GM21529 (cell line): ENCODE measurements around the gene ITSN1.

Experiments
- ATAC-seq: cut with Tn5 transposase; IDR thresholded peaks from one replicate; pipeline ENCODE4 v1.9.1; 2021; ENCODE audit not compliant: unreplicated experiment

Gene ITSN1

DNA sequence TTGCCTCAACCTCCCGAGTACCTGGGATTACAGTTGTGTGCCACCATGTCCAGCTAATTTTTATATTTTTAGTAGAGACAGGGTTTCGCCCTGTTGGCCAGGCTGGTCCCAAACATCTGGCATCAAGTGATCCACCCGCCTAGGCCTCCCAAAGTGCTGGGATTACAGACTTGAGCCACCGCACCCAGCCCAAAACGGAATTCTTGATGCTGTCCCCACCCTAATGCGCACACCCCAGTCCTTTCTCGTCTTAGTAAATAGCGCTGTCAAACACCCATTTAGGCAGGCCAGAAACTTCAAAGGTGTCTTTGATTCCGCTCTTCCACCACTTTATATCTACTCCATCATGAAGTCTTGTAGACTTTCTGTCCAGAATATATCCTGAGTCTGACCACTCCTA, 35.1 kb downstream of the ITSN1 start:
- no peak for ATAC-seq

DNA sequence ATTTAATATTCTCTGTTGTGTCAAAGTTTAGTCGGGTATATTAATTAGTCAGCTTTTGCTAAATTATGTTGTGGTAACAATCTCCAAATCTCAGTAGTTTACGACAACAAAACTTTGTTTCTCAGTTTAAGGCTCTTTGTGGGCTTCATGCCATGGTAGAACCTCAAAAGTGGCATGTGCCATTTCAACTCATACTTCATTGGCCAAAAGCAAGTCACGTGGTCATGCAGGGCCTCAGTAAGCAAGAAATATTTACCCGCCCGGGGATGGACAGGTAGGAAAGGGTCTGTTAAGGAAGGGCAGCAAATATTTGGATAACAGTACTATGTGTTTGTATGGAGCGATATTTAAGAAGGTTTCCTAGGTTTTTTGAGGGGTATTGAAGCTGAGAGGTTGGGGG, 38.6 kb downstream of the ITSN1 start:
- ATAC-seq: no peak

DNA sequence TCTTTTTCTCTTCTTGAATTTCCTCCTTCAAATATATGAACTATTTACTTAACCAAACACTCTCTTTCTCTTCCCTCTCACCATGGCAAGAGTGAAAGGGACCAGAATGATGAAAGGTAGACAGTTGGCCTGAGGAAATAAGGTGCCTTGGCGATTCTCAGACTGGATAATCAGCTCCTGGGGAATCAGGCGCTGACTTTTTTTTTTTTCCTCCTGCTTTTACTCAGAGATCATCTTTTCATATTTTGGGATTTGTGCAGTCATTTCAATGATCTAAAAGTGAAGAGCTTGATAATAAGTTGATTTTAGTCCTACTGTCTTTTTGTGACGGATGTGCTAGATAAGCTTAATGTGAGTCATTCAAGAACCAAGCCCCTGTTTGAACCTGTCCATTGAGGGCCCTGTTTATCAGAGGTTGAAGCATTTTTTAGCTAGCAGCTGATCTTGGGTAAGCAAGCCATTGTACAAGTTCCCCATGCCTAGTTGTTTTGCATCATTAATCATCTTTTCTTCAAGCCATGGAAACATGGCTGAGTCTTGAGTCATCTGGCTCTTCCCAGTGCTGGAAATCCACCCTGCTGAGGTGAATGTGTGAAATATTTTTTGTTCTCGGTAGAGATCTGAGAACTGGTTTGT, 40.8 kb downstream of the ITSN1 start:
- ATAC-seq: no peak

DNA sequence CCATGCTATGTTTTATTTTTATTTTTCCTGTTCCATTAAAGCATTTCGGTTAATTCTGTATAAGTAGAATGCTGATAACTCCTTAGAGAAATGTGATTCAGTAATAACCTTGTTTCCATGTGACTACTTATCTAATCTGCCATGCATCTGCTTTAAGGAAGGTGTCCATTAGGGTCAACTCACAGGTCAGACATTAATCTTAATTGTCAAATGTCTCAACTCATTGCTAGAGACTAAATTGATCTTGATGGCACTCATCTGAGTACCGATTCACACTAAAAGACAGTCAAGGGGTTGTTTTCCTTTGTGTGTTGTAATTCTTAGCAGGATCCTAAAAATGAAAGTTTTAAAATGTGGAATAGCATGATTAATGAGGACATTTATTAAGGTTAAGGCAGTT, 41.8 kb downstream of the ITSN1 start:
- no peak for ATAC-seq

DNA sequence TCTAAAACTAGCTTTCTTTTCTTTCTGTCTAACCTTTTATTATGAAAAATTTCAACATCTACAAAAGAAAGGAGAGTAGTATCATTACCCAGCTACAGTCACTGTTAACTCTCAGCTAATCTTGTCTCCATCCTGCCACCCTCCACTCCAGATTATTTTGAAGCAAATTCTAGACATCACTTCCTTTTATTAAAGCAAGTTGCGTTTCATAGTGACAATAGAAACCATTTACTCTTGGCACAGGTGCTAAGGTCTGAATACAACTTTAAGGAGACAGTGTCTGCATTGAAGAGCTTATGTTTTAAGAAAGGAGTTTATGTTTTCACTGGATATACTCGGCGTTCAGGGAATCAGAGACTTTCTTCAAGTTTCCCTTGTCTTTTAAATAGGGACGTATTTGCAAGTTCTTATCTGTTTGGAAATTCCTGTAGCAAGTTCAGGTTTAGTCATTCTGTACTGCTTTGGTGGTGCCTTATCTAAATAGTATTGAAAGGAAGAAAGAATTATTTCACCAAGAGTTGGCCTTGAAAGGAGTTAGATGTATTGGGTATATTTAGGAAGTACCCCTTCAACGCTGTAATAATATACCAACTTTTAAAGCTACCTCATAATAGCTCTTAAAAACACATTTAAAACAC, 42.7 kb downstream of the ITSN1 start:
- no peak for ATAC-seq

DNA sequence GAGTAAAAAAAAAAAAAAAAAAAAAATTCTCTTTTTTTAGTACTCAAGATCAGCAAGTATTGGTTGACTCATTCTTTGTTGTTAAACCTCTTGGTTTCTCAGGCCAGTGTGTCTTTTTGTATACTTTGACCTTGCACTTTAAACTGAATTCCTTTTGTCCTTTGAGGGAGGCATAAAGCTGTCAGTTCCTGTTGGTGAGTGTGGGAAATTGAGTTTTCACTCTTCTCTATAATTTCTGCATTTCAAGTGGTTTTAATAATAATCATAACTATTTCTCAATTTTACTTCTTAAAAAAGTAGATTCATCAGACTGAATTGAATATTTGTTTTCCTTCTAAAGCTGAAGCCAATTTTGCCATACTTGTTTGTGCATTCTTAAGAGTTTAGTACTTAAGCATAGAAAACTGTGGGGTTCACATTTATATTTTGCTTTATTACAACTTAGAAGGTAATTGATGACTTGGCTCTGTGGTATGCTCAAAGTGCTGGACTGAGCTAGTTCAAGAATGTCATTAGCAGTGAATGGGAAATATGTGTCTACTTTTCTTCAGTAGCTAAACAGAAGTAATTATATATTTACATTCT, 43.4 kb downstream of the ITSN1 start:
- ATAC-seq: no peak

DNA sequence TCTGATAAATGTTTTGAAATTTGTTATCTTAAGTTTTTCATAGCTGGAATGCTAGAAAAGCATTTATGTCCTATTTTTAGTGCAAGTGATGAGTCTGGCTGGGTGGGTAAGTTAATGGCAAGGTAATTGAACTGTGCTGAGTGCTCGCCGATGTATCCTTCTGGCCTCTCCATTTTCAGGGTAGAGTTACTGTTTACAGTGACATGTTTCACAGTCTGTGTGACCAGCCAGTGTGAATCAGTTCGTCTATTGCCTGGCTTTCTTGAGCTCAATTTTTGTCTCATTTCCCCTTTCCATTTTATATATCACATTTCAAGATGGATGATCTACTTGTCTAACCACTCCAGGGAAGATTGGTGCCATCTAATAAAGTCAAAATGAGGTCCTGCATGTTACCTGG, 44.1 kb downstream of the ITSN1 start:
- no peak for ATAC-seq

DNA sequence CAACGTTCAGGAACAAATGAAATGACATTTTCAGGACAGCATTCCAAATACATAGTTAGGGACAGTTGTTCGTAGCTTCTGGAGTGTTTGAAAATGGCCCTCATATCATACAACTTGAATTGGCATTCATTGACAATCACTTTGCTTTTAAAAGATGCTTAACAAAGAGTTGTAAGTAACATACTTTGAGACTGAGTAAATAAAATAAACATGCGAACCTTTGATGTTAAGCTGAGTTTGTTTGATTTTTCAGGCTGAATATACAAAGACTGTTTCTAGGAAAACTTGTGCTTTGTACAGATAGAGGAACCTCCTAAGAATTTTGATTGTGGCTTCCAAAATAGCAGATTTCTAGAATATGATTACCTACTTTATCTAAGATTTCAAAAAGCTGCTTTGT, 45.3 kb downstream of the ITSN1 start:
- ATAC-seq: no peak

DNA sequence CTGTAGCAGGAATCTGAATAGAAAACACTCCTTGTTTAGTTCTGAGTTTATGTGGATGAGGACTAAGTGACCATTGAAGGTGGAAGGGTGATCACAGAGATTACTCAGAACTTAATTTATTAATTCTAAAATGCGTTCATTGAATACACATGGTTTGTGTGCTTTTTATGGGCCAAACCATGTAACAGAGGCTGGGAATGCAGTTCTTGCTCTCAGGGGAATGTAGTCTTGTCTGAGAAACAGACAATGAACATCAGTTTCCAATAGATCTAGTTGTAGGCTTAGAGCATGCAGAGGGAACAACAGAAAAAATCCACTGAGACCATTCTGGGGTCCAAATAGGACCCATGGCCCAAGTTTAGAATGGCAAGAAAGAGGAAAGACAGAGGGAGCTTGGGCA, 46.1 kb downstream of the ITSN1 start:
- no peak for ATAC-seq

DNA sequence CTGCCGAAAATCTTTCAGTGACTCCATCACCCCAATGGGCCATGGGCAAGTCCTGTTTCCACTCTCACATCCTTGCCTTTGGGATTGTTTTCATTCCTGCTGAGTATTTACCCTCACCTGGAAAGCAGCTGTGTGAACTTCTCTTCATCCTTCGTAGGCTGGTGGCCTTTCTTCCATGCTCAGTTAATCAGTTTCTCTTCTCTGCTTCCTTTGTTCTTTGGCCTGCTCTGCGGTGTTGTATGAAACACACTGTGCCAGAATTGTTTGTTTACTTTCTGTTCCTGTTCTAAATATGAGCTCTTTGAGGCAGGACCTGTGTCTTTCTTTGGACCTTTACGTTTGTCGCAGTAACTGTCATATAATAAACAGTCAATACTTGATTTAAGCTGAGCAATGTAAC, 48.6 kb downstream of the ITSN1 start:
- no peak for ATAC-seq

DNA sequence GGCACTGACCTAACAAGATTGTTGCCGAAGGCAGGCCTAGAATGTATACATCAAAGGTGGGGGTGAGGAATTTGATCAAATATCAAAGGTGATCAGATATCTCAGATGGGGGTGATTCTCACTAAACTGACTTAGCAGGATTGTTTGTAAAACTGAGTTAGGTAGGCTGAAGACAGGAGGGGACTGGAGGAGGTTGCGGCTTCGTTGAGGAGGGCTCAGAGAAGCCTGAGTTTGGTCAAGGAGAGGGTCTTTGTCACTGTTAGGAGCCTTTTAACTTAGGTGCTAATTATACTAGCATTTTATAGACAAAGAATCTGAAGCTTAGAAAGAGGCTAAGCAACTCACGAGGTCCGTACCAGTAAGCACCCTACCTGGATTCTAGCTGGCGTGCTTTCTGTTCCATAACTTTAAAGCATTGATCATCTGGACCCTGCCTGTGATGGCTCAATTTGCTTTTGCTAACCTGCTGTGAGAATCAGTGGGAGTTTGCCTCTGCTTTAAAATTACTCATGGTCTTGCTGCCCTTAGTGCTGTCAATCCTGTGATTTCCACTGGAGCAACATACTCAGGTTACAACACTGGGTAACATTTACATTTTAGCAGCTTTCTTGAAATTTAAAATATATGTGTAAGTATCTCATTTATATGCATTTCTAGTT, 49.8 kb downstream of the ITSN1 start:
- no peak for ATAC-seq

DNA sequence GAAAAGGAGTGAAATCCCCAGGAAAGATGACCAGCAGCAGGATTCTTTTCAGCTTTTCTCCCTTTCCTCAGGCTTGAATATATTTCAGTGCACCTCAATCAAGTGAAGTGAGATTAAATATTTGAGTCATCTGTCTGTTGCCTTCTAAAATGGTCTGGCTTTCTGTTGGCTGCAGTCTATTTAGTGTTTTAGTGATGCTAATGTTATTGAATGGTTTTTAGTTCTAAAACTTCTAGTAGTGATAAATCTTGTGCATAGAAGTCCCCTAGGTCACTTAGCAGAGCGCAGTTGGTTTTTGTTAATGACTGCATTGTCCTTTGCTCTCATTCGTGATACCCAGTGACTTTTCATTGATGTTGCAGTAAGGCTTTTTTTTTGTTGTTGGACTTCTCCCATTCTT, 53.5 kb downstream of the ITSN1 start:
- ATAC-seq: no peak

DNA sequence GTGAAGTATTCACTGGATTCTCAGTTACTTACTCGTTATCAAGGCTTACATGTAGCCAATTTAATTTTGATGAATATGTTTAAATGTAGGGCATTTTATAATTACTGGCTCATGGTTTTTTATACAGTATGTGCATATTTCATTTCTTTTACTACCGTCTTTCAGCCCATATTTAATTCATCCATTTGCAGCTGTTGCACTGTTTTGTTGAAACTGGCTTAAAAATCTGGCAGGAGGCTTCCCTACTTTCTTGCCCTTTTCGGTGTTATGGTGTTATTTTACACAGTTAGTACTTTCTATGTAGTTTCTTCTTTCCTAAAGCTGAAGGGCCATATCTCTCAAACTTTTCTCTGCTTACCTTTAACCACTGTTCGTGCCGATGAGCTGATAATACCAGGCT, 54.2 kb downstream of the ITSN1 start:
- ATAC-seq: no peak

DNA sequence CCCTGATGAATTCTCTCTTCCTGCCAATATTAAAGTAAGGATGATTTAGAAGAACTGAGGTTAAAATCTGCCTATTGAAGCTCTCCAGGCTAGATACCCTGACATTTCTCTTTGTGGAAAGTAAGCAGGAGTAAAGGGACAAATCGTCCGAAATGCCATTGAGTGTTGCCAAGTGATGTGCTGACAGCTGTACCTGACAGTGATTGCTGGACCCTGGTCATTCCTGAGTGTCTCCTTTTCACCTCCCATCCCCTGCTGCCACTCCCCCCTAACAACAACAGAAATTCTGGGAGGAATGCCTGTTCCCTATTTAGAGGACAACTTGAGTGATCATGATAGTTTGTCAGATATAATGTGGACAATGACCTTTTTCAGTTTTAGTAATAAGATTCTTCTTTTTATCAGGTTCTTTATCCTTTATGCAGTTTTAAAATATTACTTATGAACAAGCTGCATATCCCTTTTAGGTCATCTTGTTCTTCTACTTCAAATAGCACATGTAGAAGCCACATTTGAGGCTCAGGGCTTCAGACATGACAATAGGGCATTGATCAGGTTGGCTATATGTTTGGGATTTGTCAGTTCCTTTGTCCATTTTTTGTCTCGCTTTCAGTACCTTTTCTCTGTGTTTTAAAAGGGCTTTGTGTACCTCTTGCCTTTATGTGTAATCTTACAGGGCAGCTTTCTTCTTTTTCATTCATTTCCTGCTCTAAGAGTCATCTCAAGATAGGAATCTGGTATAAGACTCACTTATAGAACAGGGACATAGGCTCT, 56.0 kb downstream of the ITSN1 start:
- ATAC-seq: no peak

DNA sequence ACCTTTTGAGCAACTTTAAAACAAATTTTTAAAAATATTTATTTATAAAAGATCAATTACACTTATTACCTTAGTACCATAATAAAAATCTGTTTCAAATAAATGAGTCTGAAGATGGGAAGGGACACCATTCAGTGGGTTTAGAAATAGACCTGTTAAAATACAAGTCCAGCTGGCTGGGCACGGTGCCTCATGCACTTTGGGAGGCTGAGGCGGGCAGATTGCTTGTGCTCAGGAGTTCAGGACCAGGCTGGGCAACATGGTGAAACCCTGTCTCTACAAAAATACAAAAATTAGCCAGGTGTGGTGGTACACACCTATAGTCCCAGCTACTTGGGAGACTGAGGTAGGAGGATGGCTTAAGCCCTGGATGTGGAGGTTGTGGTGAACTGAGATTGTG, 57.0 kb downstream of the ITSN1 start:
- no peak for ATAC-seq

DNA sequence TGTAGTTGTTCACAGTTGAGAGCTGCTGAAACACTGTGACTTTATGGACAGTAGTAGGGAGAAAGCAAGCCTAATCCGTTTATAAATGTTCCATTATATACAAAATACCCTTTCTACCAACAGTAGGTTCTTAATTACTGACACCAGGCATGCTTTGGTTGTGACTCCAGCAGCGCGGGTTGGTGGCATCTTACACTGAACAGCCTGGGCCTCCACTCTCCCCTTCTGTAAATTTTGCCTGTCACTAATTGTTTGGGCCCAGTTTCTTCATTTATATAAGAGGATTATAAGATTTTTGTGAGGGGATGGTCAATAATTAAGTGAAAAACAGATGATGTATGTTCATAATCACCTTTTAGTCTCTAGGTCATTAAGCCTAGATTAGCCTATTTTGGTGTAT, 58.2 kb downstream of the ITSN1 start:
- no peak for ATAC-seq

DNA sequence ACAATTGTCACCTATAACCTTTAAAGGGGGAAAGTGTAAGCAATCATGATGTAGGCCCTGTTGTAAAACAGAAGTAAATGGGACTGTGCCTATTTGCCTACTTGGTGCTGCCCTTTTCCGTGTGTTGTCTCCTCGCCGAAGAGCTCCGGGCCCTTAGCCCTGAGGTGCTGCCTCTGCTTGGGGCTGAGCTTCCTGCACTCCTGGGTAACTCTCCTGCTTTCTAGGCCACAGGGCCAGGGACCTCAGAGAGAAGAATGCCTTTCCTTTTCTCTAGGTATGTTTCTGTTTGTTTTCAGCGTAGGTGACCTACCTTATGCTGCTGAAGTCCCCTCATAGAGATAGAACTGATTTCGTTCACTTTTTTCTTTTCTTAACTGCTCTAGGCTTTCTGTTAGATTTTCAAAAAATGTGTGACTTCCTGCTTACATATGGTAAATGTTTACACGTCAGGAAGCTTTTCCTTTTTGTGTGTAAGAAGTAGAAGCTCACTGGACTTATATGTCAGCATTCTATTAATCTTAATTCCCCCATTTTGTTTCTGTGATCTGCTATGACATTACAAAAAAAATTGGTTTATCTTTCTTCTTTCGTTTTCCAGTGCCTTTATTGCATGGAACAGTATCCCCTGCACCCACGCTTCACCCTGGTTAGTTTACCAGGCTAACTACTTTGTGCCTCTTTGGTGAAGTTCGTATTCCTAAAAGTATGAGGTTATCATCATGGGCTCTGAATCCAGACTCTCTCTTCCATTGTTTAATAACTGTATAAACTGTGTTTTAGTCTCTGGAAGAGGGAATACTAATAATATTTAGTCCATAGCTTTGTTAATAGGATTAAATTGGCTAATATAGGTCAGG, 61.7 kb downstream of the ITSN1 start:
- no peak for ATAC-seq

DNA sequence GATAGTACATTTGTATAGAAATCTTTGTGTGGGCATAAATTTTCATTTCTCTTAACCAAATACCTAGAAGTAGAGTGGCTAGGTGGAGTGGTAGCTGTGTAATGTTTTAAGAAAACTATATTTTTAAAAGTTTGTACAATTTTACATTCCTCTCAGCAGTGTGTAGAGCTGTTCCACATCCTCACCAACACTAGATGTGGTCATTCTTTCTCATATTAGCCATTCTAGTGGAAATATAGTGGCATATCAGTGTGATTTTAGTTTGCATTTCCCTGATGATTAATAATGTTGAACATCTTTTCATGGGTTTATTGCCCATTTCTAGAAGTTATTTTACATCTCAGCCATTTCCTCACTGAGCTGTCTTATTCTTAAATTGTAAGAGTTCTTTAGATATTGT, 65.5 kb downstream of the ITSN1 start:
- no peak for ATAC-seq

DNA sequence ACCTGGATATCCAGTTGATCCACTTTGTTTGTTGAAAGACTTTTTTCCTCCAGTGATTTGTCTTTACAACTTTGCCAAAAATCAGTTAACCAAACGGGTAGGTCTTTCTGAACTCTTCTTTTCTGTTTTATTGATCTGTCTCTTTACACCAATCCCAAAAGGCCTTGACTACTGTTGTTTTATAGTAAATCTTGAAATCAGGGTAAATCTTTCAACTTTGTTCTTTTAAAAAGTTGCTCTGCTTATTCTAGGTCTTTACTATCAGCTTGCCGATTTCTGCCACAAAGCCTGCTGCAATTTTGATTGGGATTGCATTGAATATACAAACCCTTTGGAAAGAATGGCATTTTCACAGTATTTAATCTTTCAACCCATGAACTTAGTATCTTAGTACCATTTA, 66.6 kb downstream of the ITSN1 start:
- ATAC-seq: no peak

DNA sequence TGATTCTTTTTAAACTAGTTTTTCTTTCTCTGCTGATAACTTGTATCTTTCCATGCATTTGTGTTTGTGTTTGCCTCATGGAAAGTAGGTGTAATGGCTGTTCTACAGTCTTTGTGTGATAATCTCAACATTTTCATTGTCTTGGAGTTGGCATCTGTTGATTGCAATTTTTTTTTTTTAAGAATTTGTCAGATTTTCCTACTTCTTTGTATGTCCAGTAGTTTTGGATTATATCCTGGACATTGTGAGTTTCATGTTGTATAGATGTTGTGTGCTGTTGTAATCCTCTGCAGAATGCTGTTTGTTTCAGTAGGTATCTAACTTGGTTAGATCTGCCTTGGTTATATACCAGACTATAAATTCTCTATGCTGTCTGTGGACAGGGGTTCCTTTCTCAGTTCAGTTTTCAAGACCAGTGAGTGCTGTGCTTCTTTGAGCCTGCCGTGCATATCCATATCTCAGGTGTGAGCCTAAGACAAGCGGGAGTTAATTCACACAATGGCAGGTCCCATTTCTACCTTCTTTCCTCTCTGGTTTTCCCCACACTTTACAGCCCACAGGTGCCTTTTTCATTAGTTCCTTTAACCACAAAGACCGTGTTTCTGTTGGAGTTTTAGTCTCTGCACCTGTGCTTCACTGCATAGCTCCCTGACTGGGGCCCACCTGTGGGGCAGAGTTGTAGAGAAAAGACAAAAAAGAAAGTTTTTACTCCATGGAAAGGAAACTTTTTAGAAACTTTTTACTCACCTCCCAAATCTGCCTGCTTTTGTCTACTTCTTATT, 69.9 kb downstream of the ITSN1 start:
- no peak for ATAC-seq
